Measurements from ENCODE around the gene EHHADH. TPM values are rescaled to one million over a fixed set of nuclear protein-coding genes. Genes with fewer than 3 reads are reported as not detected.

Gene EHHADH
- total and polyA plus RNA-seq, 9 of the 15 experiments (the other 6 are each of a cell fraction or from before 2014, with no cell fraction given), result 3.6 to 6.4 (median 5.4) TPM

GRCh38 chr3:185251272-185251671 is 2.6 kb downstream of the EHHADH start:
- ChIA-PET POLR2A (interaction anchor here (0.8 kb wide), 1 partner anchor 812 kb away, joined by 3 read pairs; no protein-coding TSS in a partner anchor), CTCF (ENCODE audit: low intra/inter-chr PET ratio) (interaction anchor here (0.6 kb wide), 1 partner anchor 643 kb away, joined by 3 read pairs; no protein-coding TSS in a partner anchor)
- no peak for TF ChIP-seq POLR3A (IDR thresholded peaks at IDR 0.05; ENCODE audit: borderline replicate concordance, extremely low read depth, insufficient read depth, insufficient read length)
- no peaks in the 10 kb centered on the region; the same call in 2 of the 3 replicates for H3K79me2 ChIP-seq (ENCODE audit: control insufficient read depth, insufficient read depth, low read length)
- H4K20me1 ChIP-seq (replicated peaks; ENCODE audit: control insufficient read depth, insufficient read depth, low read length), result no peaks in the 10 kb centered on the region
- no TSS peak for BruUV-seq (replicated peaks)
- peaks cover 5 to 6% of the 10 kb centered on the region in 2 experiments; a peak in 3 of 5 replicates for H3K4me1 ChIP-seq (replicated peaks in 1 of 2; ENCODE audit: control insufficient read depth in 2 of 2, insufficient read depth in 2 of 2, low read length in 2 of 2)
- intact Hi-C loops (cut with micrococcal nuclease), result no loop called here
- ATAC-seq, result no peak
- H3K9ac ChIP-seq (ENCODE audit: insufficient read depth in 1 of 2, low read depth in 2 of 2, low read length in 2 of 2), result no peak overlapping the region
- H3K36me3 ChIP-seq (ENCODE audit: control insufficient read depth, insufficient read depth, low read length), result 0 out of 3 replicates have a peak, but pooled peaks cover 5% of the 10 kb centered on the region
- H3K9me3 ChIP-seq (replicated peaks; ENCODE audit: control insufficient read depth, insufficient read depth, low read depth, low read length), result no peaks in the 10 kb centered on the region
- H3K4me3 ChIP-seq, result no peak overlapping the region
- H2AFZ ChIP-seq (ENCODE audit: low read depth, low read length), result no peak overlapping the region
- 72% methylated on average over 5 of the region's 5 CpGs for WGBS (ENCODE audit: insufficient coverage, low coverage, missing lambda C conversion rate)
- no peak overlapping the region for H3K27ac ChIP-seq (ENCODE audit: extremely low read depth, low read depth, low read length)
- no peak for DNase-seq (ENCODE audit: extremely low read depth in 1 of 4, low spot score in 3 of 4)
- no peaks in the 10 kb centered on the region for H3K9me1 ChIP-seq (ENCODE audit: control insufficient read depth, insufficient read depth, low read length)
- H3K4me2 ChIP-seq (ENCODE audit: insufficient read depth, low read length), result no peak overlapping the region
- peak; percentile 6 for FAIRE-seq
- in situ Hi-C loops (cut with MboI), result no loop called here
- no peaks in the 10 kb centered on the region for H3K27me3 ChIP-seq (ENCODE audit: control insufficient read depth in 2 of 2, insufficient read depth in 2 of 2, low read length in 2 of 2)

GRCh38 chr3:185250653-185251052 is 3.2 kb downstream of the EHHADH start:
- no TSS peak for BruUV-seq (replicated peaks)
- H3K27me3 ChIP-seq (ENCODE audit: control insufficient read depth in 2 of 2, insufficient read depth in 2 of 2, low read length in 2 of 2), result no peaks in the 10 kb centered on the region
- H4K20me1 ChIP-seq (replicated peaks; ENCODE audit: control insufficient read depth, insufficient read depth, low read length), result no peaks in the 10 kb centered on the region
- H3K9me1 ChIP-seq (ENCODE audit: control insufficient read depth, insufficient read depth, low read length), result no peaks in the 10 kb centered on the region
- no peak overlapping the region for H2AFZ ChIP-seq (ENCODE audit: low read depth, low read length)
- WGBS (ENCODE audit: insufficient coverage, low coverage, missing lambda C conversion rate), result 0% methylated on average over 1 of the region's 1 CpG
- FAIRE-seq, result no peak
- ATAC-seq, result no peak
- H3K9me3 ChIP-seq (replicated peaks; ENCODE audit: control insufficient read depth, insufficient read depth, low read depth, low read length), result no peaks in the 10 kb centered on the region
- H3K4me1 ChIP-seq (replicated peaks in 1 of 2; ENCODE audit: control insufficient read depth in 2 of 2, insufficient read depth in 2 of 2, low read length in 2 of 2), result peaks cover 5 to 6% of the 10 kb centered on the region in 2 experiments; a peak in 3 of 5 replicates
- CTCF ChIA-PET (ENCODE audit: low intra/inter-chr PET ratio), result no interaction called here
- H3K79me2 ChIP-seq (ENCODE audit: control insufficient read depth, insufficient read depth, low read length), result no peaks in the 10 kb centered on the region; the same call in 2 of the 3 replicates
- intact Hi-C loops (cut with micrococcal nuclease) (no loop called here), in situ Hi-C loops (cut with MboI) (no loop called here)
- 0 out of 3 replicates have a peak, but pooled peaks cover 5% of the 10 kb centered on the region for H3K36me3 ChIP-seq (ENCODE audit: control insufficient read depth, insufficient read depth, low read length)
- no peak for DNase-seq (ENCODE audit: extremely low read depth in 1 of 4, low spot score in 3 of 4)
- H3K4me2 ChIP-seq (ENCODE audit: insufficient read depth, low read length), result no peak overlapping the region
- no peak overlapping the region for H3K27ac ChIP-seq (ENCODE audit: extremely low read depth, low read depth, low read length)
- POLR2A ChIA-PET, result interaction anchor here (0.8 to 0.9 kb wide), 2 partner anchors 28 to 811 kb away, joined by 3 read pairs; no protein-coding TSS in a partner anchor
- H3K4me3 ChIP-seq, result no peak overlapping the region
- no peak overlapping the region for H3K9ac ChIP-seq (ENCODE audit: insufficient read depth in 1 of 2, low read depth in 2 of 2, low read length in 2 of 2)
- TF ChIP-seq MCM2 (IDR thresholded peaks at IDR 0.05; ENCODE audit: low read depth), result no peak
- no peak for TF ChIP-seq ASH1L (IDR thresholded peaks at IDR 0.05; ENCODE audit: borderline replicate concordance, low read depth, partially characterized antibody)
- TF ChIP-seq ZNF316 (IDR thresholded peaks at IDR 0.05), result no peak
- TF ChIP-seq RFX7 (CRISPR knock-in tag; IDR thresholded peaks at IDR 0.05), result no peak
- TF ChIP-seq SMARCA5 (IDR thresholded peaks at IDR 0.05), result no peak
- TF ChIP-seq MTA2 (IDR thresholded peaks at IDR 0.05; ENCODE audit: low read depth), result no peak
- TF ChIP-seq ZBTB49 (CRISPR knock-in tag; IDR thresholded peaks at IDR 0.05; ENCODE audit: borderline replicate concordance), result no peak
- no peak for TF ChIP-seq NFE2 (IDR thresholded peaks at IDR 0.05; ENCODE audit: low read depth)
- TF ChIP-seq HES1 (IDR thresholded peaks at IDR 0.05; ENCODE audit: low read depth), result no peak
- TF ChIP-seq RAD21 (CRISPR knock-in tag; conservative IDR thresholded peaks at IDR 0.05 in 1 of 2, IDR thresholded peaks at IDR 0.05 in 1 of 2), result no peak
- no peak for TF ChIP-seq CREB1 (IDR thresholded peaks at IDR 0.05)
- TF ChIP-seq CREB1 (CRISPR knock-in tag; IDR thresholded peaks at IDR 0.05), result no peak
- no peak for TF ChIP-seq CBFA2T2 (conservative IDR thresholded peaks at IDR 0.05)
- no peak for TF ChIP-seq CC2D1A (IDR thresholded peaks at IDR 0.05)

All from K562 (cell line).